Measurements from ENCODE around the gene TRIM32.

The TRIM32 gene

GRCh38 chr9:116705531-116705930, 18.4 kb downstream of the TRIM32 start:
- no peak for TF ChIP-seq GATA1 (IDR thresholded peaks at IDR 0.05; ENCODE audit: low read depth, low read length)
- TF ChIP-seq POLR2A (IDR thresholded peaks at IDR 0.05; ENCODE audit: low read length), result no peak
- DNase-seq, result no peak

- TF ChIP-seq POLR2A (IDR thresholded peaks at IDR 0.05; ENCODE audit: low read length) (no peak), GATA1 (IDR thresholded peaks at IDR 0.05; ENCODE audit: low read depth, low read length) (no peak)
- no peak for DNase-seq
Measured at GRCh38 chr9:116706310-116707290, 19.5 kb downstream of the TRIM32 start.

GRCh38 chr9:116712781-116713180, 25.7 kb downstream of the TRIM32 start:
- TF ChIP-seq POLR2A (IDR thresholded peaks at IDR 0.05; ENCODE audit: low read length) (no peak), GATA1 (IDR thresholded peaks at IDR 0.05; ENCODE audit: low read depth, low read length) (no peak)
- no peak for DNase-seq

- TF ChIP-seq POLR2A (IDR thresholded peaks at IDR 0.05; ENCODE audit: low read length), result no peak
- no peak for TF ChIP-seq GATA1 (IDR thresholded peaks at IDR 0.05; ENCODE audit: low read depth, low read length)
- DNase-seq, result no peak
Measured at GRCh38 chr9:116713271-116713670, 26.2 kb downstream of the TRIM32 start.

GRCh38 chr9:116715751-116716150, 28.6 kb downstream of the TRIM32 start:
- no peak for DNase-seq
- no peak for TF ChIP-seq POLR2A (IDR thresholded peaks at IDR 0.05; ENCODE audit: low read length)
- no peak for TF ChIP-seq GATA1 (IDR thresholded peaks at IDR 0.05; ENCODE audit: low read depth, low read length)

- no peak for TF ChIP-seq GATA1 (IDR thresholded peaks at IDR 0.05; ENCODE audit: low read depth, low read length)
- no peak for TF ChIP-seq POLR2A (IDR thresholded peaks at IDR 0.05; ENCODE audit: low read length)
Measured at GRCh38 chr9:116716438-116716837, 29.3 kb downstream of the TRIM32 start.

DNA sequence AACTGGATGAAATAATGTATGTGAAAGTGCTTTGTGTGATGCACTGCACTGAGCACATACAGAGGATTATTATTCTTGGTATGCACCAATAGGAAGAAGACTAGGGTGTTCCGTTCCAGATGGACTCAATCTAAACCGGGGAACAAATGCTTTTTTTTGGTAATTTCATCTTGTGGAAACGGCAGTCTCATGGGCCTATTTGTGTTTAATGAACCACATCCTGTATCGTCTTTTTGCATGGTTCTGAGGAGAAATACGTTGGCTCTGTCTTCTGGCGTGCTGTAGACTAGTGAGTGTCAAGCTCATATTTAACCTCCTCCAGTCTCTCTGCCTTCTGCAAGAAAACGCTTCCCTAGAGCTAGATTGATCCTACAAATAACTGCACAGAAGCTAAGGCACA, 30.0 kb downstream of the TRIM32 start:
- TF ChIP-seq GATA1 (IDR thresholded peaks at IDR 0.05; ENCODE audit: low read depth, low read length), result no peak
- no peak for TF ChIP-seq POLR2A (IDR thresholded peaks at IDR 0.05; ENCODE audit: low read length)
- DNase-seq, result no peak

More at GRCh38 chr9:116716438-116716837, 29.3 kb downstream of the TRIM32 start:
- DNase-seq, result no peak

GRCh38 chr9:116718111-116718510, 31.0 kb downstream of the TRIM32 start:
- DNase-seq, result no peak
- TF ChIP-seq GATA1 (IDR thresholded peaks at IDR 0.05; ENCODE audit: low read depth, low read length), result no peak
- no peak for TF ChIP-seq POLR2A (IDR thresholded peaks at IDR 0.05; ENCODE audit: low read length)

GRCh38 chr9:116720111-116720510, 33.0 kb downstream of the TRIM32 start:
- no peak for TF ChIP-seq POLR2A (IDR thresholded peaks at IDR 0.05; ENCODE audit: low read length)
- TF ChIP-seq GATA1 (IDR thresholded peaks at IDR 0.05; ENCODE audit: low read depth, low read length), result no peak
- no peak for DNase-seq

- TF ChIP-seq GATA1 (IDR thresholded peaks at IDR 0.05; ENCODE audit: low read depth, low read length), result no peak
- no peak for TF ChIP-seq POLR2A (IDR thresholded peaks at IDR 0.05; ENCODE audit: low read length)
- DNase-seq, result no peak
Measured at GRCh38 chr9:116721411-116721810, 34.3 kb downstream of the TRIM32 start.

GRCh38 chr9:116721944-116722343, 34.8 kb downstream of the TRIM32 start:
- DNase-seq, result no peak
- TF ChIP-seq GATA1 (IDR thresholded peaks at IDR 0.05; ENCODE audit: low read depth, low read length) (no peak), POLR2A (IDR thresholded peaks at IDR 0.05; ENCODE audit: low read length) (no peak)

GRCh38 chr9:116724123-116724522, 37.0 kb downstream of the TRIM32 start:
- TF ChIP-seq POLR2A (IDR thresholded peaks at IDR 0.05; ENCODE audit: low read length) (no peak), GATA1 (IDR thresholded peaks at IDR 0.05; ENCODE audit: low read depth, low read length) (no peak)
- DNase-seq, result no peak

DNA sequence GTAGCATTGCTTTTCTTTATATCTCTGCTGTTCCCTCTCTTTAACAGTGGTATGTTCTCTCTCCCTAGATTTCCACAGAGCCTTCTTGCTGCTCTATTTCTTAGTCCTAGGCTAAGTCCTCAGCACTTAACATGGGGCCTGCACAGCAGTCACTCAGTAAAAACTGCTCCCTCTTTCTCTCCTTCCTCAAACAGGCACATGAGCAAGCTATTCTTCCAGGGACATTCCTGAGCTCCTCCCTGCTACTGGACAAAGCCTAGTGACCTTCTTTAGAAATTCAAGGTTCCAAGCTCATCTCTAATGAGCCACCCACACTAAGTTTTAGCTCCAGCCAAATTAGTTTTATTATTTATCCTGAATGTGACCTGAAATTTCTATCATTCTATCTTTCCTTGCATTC, 39.5 kb downstream of the TRIM32 start:
- DNase-seq, result no peak

GRCh38 chr9:116733010-116733641, 46.0 kb downstream of the TRIM32 start:
- DNase-seq, result no peak
- TF ChIP-seq POLR2A (IDR thresholded peaks at IDR 0.05; ENCODE audit: low read length) (no peak), GATA1 (IDR thresholded peaks at IDR 0.05; ENCODE audit: low read depth, low read length) (no peak)

More for the DNA sequence above, 39.5 kb downstream of the TRIM32 start:
- no peak for TF ChIP-seq POLR2A (IDR thresholded peaks at IDR 0.05; ENCODE audit: low read length)
- TF ChIP-seq GATA1 (IDR thresholded peaks at IDR 0.05; ENCODE audit: low read depth, low read length), result no peak

Measured in erythroblast (primary cell).